GM21515 (cell line): ENCODE results near the gene IL31RA.

ENCODE experiments used
- ATAC-seq: cut with Tn5 transposase; IDR thresholded peaks from one replicate; pipeline ENCODE4 v1.9.1; 2021; ENCODE audit not compliant: unreplicated experiment

Gene IL31RA

DNA sequence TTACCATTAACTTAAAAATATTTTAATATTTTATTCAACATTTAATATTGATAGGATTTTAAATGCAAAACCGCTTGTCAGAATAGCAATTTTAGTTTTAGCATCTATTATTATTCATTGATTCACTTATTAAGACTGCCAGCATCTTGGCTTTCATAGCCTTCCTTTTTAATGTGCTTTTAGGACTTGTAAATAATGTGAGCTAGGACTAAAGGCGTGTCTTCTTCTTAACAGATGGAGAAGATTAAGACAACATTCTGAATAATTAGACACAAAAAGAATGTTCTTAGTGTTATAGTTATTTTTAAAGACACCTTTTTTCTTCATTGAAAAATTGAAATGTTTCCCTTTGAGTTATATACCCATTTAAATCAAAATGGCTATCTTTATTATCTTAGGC, 6.9 kb downstream of the IL31RA start:
- no peak for ATAC-seq

DNA sequence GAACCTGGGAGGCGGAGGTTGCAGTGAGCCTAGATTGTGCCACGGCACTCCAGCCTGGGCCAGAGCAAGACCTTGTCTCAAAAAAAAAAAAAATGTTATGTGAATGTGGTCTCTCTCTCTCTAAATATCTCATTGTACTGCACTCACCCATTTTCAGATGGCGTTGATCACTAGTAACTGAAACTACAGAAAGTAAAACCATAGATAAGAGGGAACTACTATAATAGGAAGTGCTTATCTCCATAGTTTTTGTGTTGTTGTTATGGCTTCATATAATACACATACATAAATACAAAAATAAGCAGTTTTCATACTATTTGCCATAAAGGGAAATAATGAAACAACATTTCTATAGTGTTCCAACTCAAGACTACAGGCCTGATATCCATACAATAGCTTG, 9.1 kb downstream of the IL31RA start:
- no peak for ATAC-seq

DNA sequence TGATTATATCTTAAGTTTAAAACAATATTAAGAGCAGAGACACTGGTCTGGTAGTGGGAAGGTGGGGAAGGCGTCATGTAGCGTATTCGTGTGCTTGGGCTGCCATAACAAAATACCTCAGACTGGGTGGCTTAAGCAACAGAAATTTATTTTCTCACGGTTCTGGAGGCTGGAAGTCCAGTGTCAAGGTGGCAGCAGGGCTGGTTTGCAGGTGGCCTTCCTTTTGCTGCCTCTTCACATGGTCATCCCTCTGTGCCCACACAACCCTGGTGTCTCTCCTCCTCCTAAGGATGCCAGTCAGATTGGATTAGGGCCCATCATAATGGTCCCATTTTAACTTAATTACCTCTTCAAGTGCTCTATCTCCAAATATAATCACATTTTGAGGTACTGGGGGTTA, 9.6 kb downstream of the IL31RA start:
- ATAC-seq, result no peak

DNA sequence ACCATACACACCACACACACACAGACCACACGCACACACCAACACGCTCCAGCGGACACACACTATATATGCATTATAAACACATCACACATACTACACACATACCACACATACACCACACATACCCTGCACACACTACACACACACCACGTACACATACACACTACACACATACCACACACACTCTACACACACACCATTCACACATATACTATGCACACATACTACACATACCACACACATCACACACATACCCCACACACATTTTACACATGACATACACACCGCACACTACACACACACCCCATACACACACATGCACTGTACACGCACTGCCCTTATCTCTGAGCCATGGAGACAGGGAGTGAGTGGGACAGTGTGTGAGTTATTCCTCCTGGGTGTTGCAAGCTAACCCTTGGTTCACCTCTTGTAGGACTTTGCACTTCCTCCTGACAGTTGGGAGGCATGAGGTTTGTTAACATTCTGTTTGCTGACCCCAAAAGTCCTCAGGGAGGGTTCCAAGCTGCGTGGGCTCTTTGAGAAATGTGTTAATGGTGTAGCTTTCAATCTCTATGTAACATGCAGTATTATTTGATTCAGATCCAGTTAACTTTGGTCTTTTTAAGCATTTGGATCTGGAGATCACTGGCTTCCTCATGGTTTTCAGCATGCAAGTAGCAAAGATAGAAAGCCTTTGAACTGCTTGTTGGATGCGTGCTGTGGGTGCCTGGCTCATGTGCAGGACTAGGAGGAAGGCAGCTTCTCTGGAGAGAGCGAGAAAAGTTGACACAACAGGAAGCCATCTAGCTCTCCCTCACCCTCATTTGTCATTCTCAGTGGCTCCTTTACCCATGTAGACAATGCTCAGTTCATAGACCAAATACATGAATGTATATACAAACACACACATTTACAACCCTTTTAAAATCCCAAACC, 13.7 kb downstream of the IL31RA start:
- no peak for ATAC-seq

DNA sequence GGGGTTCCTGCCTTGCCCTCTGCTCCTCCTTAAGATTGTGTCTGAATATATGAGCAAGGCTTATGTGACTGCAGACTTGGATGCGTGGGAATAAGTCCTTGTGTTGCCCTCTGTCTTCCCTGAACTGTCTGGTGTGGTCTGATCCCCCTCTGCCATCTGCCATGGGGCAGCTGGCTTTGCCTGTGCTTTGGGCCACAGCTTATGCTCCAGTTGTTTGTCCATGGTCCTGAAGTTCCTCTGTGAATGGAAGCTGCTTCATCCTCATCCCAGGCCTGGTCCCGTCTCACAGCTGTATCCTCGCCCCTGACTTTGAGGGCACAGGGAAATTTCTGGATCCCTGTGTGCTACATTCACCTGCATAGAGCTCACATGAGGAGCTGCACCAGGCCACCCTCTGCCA, 14.7 kb downstream of the IL31RA start:
- no peak for ATAC-seq

DNA sequence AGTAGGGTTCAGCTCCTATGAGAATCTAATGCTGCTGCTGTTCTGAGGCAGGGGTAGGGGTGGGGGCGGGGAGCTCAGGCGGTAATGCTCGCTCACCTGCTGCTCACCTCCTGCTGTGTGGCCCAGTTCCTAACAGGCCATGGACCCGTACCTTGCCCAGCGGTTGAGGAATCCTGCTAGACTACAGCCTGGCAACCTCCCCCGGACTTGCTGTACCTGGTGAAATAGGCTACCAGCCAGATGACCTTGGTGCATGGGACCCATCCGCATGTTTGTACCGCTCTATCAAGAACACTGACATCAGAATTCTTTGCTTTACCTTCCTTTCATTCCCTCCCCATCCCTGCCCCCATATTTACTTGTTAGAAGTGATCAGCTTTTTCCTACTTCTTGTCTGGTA, 15.3 kb downstream of the IL31RA start:
- ATAC-seq, result no peak

DNA sequence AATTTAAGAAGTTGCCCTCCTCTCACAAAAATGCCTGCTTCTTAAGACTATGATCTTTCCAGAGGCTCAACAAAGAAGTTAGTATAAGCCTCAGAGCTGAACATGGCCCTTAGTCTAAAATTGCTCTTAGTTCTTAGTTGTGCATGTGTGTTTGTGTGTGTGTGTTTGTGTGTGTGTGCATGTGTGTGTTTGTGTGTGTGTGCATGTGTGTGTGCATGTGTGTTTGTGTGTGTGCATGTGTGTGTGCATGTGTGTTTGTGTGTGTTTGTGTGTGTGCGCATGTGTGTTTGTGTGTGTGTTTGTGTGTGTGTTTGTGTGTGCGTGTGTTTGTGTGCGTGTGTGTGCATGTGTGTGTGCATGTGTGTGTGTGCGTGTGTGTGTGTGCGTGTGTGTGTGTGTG, 15.8 kb downstream of the IL31RA start:
- no peak for ATAC-seq

DNA sequence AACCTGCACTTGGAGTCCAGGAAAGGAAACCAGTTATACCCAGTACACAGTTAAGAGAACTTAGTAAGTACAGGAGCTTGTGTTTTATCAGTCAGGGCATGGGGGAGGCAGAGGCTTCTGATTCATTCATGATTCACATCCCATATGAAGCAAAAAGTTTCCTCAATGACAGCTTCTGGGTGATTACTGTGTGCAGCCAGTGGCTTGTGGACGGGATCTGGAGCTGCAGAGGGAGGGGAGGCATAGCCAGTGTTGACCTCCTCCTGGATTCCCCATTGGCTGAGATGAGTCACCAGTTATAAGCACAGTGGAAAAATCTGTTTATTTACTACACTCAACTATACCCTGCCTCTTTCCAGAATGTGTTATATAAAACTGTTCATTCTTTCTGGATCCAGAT, 17.7 kb downstream of the IL31RA start:
- no peak for ATAC-seq

DNA sequence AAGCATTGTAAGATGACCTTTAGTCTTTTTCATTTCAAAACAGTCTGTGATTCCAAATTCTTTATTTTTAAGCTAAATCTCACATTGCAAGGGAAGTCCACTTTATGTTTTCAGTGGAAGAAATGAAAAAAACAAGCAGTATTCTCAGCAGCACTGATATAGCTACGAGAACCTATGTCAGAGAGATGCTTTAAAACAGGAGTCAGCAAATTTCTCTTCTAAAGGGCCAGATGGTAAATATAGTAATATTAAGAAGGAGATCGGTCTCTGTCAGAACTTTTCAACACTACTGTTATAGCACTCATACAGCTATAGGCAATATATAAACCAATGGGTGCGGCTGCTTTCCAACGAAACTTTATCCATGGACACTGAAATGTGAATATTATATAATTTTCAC, 18.7 kb downstream of the IL31RA start:
- ATAC-seq, result no peak

DNA sequence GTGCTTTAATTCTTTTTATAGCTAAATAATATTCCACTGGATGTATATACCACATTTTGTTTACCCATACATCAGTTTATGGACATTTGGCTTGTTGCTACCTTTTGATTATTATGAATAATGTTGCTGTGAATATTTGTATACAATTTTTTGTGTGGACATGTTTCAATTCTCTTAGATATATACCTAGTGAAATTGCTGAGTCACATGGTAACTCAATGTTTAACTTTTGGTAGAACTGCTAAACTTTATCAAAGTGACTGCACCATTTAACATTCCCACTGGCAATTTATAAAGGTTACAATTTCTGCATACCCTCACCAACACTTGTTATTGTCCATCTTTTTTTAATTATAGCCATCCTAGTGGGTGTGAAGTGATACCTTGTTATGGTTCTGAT, 22.1 kb downstream of the IL31RA start:
- no peak for ATAC-seq

DNA sequence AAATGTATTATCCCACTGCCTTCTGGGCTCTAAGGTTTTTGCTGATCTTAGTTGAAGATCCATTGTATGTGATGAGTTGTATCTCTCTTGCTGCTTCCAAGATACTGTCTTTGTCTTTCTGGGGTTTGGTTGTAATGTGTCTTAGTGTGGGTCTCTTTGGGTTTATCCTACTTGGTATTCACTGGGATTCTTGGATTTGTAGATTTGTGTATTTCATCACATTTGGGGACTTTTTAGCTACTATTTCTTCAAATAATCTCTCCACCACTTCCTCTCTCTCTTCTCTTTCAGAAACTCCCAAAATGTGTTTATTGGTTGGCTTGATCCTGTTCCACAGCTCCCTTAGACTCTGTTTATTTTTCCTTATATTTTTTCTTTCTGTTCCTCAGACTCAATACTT, 26.5 kb downstream of the IL31RA start:
- no peak for ATAC-seq

DNA sequence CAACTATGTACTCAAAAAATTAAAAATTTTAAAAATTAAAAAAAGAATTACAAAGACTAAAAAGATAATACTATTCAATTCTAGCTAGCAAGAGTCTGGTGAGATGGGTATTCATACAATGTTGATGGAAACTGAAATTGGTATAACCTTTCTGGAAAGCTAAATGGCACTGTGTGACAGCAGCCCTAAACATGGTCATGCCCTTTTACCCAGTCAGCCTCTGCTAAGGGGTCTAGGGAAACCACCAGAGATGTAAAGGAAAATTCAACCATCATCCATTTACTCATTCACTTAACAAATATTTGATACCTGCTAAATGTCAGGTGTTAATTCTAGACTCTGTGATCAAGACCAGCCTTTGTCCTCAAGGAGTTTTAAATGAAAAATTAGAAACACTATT, 29.3 kb downstream of the IL31RA start:
- no peak for ATAC-seq

DNA sequence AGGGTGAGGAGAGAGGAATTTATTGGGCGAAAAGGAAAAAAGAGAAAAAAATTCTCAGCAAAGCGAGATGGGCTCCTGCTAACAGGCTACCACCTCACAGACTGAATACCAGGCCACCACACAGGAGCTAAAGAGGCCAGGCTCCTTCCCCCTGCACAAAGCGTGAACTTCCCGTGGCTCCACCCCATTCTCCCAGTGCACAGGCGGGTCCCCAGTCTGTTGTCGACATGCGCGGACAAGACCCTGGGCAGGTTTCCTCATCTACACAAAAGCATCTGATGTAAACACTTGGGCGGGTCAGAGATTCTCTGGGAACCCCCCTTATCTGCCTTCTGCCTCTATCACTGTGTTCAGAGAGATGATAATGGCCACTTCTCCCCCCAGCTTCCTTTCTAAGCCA, 34.2 kb downstream of the IL31RA start:
- no peak for ATAC-seq

DNA sequence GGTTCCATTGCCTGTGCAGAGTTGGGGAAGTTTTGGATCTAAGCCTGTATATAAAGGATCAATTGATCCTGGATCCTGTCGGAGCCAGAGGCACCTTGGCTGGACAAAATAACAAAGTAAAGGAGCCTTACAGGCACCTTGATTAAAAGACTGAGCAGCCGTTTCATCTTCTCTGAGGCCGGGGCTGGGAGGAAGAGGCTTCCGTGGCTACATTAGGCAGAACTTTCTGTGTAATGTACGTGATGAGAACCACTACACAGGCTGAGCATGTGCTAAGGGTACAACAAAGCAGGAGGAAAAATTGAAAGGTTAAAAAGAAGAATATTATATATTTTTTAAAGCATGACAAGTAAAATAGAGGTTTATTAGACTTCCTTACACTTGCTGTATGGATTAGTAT, 37.0 kb downstream of the IL31RA start:
- no peak for ATAC-seq

DNA sequence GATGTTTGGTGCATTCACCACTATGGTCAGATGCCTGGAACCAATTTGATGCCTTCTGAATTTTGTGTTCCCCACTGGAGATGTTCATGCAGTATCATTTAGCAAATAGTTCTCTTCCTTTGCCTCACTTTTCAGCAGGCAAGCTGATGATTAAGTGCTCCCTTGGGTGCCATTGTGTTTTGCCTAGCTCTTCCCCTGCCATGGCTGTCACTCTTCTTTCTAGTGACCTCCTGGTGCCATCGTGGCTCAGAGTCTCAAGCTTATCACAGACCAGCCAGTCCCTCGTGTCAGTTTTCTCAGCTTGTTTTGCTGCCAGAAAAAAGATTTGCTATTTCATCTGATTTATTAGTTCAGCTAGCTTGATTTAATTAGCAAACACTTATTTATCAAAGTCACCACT, 41.3 kb downstream of the IL31RA start:
- ATAC-seq, result no peak

DNA sequence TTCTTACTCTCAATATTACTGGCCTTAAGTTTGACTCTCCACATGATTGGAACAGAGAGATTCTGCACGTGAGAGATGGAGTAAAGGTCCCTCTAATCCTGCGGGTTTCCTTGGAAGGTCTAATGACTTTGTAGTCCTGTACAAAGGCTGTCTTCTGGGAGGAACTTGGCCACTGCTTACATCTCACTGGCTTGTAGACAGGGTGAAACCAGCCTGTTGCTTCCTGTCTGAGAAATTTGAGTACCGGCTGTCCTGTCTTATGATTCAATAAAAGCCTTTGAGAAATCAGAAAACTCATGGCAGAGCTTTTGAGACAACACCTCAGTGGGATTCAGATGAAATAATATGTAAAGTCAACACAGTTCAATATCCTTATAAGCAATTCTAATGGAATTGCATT, 43.0 kb downstream of the IL31RA start:
- ATAC-seq, result no peak

DNA sequence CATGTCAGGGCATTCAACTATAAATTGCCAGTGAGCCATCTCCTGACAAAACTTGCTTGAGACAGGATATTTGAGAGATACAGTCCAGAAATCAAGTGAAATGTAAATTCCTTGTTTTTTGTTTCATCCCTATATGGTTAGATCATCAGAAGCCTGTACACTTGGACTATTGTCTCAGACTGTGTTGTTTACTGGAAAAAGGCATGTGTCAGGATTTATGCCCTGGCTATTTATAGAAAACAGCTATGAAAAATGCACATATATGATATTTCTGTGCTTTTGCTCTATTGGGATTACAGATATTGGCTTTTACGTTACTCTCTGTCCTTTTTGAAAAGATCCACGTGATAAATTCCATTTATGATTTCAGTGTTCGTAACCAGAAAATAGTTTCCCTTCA, 44.2 kb downstream of the IL31RA start:
- no peak for ATAC-seq

DNA sequence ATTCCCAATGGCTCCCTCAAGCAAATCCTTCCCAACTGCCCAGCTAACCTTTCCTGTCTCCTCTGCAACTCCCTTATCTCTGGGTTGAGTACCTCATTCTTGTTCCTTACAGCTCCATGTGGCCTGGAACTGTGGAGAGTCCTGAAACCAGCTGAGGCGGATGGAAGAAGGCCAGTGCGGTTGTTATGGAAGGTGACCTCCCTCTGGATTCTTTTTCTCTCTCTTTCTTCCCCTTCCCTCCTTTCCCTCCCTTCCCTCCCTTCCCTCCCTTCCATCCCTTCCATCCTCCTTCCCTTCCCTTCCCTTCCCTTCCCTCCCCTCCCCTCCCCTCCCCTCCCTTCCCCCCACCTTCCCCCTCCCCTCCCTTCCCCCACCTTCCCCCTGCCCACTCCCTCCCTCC, 45.1 kb downstream of the IL31RA start:
- no peak for ATAC-seq

DNA sequence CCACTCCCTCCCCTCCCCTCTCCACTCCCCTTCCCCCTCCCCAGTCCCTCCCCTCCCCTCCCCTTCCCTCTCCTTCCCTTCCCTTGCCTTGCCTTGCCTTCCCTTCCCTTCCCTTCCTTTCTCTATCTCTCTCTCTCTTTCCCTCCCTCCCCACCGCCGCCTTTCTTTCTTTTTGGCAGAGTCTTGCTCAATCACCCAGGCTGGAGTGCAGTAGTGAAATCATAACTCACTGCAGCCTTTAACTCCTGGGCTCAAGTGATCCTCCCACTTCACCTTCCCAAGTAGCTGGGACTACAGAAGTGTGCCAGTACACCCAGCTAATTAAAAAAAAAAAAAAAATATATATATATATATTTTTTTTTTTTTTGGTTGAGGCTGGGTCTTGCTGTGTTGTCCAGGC, 45.5 kb downstream of the IL31RA start:
- no peak for ATAC-seq

DNA sequence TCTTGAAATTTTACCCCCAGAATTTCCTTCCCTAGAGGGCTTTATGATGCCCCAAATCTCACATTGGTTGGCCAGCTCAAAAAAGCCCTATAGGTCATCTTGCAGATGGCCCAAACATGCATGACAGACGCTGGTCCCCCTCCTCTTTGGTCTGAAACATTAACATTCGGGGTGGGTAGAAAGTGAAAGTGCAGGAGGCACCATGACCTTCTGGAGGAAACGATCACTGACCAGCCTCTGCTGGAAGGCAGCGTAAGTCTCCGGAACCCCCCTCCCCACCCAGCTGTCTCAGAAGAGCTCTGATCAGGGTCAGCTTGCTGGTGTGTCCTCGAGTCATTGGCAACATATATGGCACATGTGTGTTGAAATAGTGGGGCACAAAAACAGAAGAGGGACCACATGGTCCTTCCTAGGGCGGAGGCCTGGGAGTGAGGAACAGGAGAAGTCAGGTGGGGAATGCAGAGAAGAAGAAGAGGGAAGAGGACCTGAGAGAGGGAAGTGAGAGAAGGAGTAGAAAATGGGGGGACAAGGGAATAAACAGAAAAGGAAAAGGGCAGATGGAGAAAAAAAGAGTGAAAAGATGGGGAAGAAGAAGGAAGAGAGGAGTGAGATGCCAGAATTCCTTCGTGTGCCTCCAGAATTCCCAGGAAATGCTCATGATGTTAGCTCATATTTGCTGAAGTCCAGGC, 46.2 kb downstream of the IL31RA start:
- no peak for ATAC-seq

DNA sequence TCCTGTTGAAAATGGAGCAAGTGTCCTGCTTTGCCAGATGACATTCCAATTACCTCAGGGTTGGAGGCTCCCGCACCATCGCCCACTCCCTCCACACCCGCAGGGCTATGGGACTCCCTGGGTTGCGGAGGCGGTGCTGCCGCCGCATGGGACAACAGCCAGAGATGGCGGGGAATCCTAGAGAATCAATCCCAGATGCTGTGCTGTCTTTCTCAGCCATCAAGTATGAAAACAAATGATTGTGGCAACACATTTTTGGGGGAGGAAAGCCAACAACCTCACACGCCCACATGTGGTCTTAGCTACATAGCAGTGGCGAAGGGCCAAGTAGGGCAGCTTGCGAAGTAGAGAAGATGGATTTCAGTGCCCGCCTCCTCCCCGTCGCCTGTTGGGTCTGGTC, 46.7 kb downstream of the IL31RA start:
- ATAC-seq, result no peak

DNA sequence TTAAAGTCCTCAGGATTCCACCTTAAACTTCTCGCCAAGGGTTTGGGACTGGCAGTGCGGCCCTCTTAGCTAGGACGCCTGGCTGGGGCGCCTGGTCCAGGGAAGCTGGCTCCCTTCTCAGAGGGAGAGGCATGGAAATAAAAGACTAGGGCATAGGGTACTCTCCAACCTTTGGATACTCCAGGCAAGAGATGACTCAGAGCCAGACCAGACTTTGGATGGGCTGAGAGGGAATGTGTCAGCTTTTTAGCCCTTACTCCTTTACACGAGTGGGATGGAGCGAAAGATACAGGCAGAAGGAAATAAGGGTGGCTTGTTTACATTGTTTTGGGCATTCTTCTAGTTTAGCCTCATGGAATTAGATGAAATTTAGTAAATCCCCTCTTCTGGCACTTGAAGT, 48.2 kb downstream of the IL31RA start:
- no peak for ATAC-seq

DNA sequence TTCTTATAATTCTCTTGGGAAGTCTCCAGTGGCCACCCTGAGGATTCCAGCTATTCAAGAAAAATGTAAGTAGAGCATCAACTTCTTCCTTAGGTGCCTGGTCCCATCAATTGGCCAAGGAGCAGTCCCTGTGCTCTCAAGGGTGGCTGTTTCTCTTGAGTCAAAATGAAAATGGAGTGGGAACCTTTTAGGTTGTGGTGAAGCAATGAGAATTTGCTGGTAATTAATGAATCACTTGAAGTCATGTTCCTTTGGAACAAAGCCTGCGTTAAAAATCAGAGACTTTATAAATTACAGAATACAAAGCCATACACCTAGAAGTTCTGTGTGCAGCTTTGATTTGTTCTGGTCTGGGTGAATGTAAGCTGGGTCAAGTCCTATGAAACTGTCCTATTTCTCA, 48.9 kb downstream of the IL31RA start:
- ATAC-seq, result no peak
